Peyer's patch (tissue), 4 donors: ENCODE results near the gene CLMN.

Experiments used
- POLR2A ChIP-seq, 2 donors: fragments of 450-650 bp; IDR thresholded peaks; one replicate each; pipeline ENCODE4 v1.5.1; 2017; ENCODE audit warnings: antibody characterized with exemption in 2 of 2, mild to moderate bottlenecking in 2 of 2, moderate library complexity in 2 of 2
- TF ChIP-seq, protein P1 (sequence below), 6 experiments: fragments of 450-650 bp in 4 of 6; fragments of 200-600 bp in 2 of 6; sonication (generic) in 1 of 6; IDR thresholded peaks; one replicate each; pipeline ENCODE4 v1.5.1; 2017 to 2019; ENCODE audit warnings: antibody characterized with exemption in 6 of 6, mild to moderate bottlenecking in 3 of 6, moderate library complexity in 1 of 6

DNA sequence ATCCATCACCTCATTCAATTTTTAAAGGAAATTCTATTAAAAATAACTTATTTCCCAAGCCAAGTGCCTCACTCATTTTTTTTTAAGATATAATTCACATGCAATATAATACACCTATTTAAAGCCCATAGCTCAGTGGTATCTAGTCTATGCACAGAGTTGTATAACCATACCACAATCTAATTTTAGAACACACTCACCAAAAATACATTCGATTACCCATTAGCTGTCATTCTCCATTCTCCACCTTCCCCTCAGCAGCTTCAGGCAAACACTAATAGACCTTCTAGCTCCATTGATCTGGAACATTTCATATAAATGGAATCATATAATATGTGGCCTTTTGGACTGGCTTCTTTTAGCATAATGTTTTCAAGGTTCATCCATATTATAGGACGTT is 49.5 kb downstream of the CLMN start:
- TF ChIP-seq, protein P1, sequence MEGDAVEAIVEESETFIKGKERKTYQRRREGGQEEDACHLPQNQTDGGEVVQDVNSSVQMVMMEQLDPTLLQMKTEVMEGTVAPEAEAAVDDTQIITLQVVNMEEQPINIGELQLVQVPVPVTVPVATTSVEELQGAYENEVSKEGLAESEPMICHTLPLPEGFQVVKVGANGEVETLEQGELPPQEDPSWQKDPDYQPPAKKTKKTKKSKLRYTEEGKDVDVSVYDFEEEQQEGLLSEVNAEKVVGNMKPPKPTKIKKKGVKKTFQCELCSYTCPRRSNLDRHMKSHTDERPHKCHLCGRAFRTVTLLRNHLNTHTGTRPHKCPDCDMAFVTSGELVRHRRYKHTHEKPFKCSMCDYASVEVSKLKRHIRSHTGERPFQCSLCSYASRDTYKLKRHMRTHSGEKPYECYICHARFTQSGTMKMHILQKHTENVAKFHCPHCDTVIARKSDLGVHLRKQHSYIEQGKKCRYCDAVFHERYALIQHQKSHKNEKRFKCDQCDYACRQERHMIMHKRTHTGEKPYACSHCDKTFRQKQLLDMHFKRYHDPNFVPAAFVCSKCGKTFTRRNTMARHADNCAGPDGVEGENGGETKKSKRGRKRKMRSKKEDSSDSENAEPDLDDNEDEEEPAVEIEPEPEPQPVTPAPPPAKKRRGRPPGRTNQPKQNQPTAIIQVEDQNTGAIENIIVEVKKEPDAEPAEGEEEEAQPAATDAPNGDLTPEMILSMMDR (IDR thresholded peaks at IDR 0.05): no peak
- no peak for TF ChIP-seq POLR2A (IDR thresholded peaks at IDR 0.05)
